Skeletal muscle satellite cell (primary cell): Measurements from ENCODE around the gene EFCAB12.
A peak's percentile ranks its signal among the peaks of the same experiment; 100 is the strongest.

Experiments
- H3K27me3 ChIP-seq: 2 replicates; pipeline ENCODE4 v1.7.0; 2013; ENCODE audit warnings: low read length; ENCODE audit not compliant: control insufficient read depth, insufficient read depth
- H3K36me3 ChIP-seq: 2 replicates; pipeline ENCODE4 v1.7.0; 2013; ENCODE audit warnings: mild to moderate bottlenecking, control low read depth, low read length; ENCODE audit not compliant: insufficient read depth
- H3K4me1 ChIP-seq: 2 replicates; pipeline ENCODE4 v1.7.0; 2013; ENCODE audit warnings: low read length; ENCODE audit not compliant: control insufficient read depth, insufficient read depth
- H3K4me2 ChIP-seq: 2 replicates; pipeline ENCODE4 v1.7.0; 2013; ENCODE audit warnings: mild to moderate bottlenecking, low read length
- H3K4me3 ChIP-seq: 2 replicates; pipeline ENCODE4 v1.7.0; 2013; ENCODE audit warnings: low read length
- H3K9ac ChIP-seq: 2 replicates; pipeline ENCODE4 v1.7.0; 2013; ENCODE audit warnings: mild to moderate bottlenecking, low read depth, low read length, moderate library complexity
- H3K9me3 ChIP-seq: replicated peaks from 2 replicates; pipeline ENCODE4 v1.7.0; 2013; ENCODE audit warnings: mild to moderate bottlenecking, control low read depth, low read length

Gene EFCAB12

GRCh38 chr3:129462361-129462968 lies 34.0 kb upstream of the EFCAB12 start:
- Histone ChIP-seq H3K4me1 (peaks cover 8% of the 10 kb centered on the region), H3K36me3 (peaks cover 23% of the 10 kb centered on the region)

GRCh38 chr3:129461461-129462146 lies 33.2 kb upstream of the EFCAB12 start:
- no peak overlapping the region for H3K9ac ChIP-seq
- no peaks in the 10 kb centered on the region for H3K9me3 ChIP-seq
- H3K4me2 ChIP-seq = peak overlapping the region; percentile 4
- H3K4me1 ChIP-seq = peaks cover 8% of the 10 kb centered on the region
- H3K36me3 ChIP-seq = peaks cover 20% of the 10 kb centered on the region
- H3K27me3 ChIP-seq = no peaks in the 10 kb centered on the region
- no peak overlapping the region for H3K4me3 ChIP-seq

More at GRCh38 chr3:129462361-129462968, 34.0 kb upstream of the EFCAB12 start:
- no peak overlapping the region for H3K4me2 ChIP-seq
- H3K4me3 ChIP-seq = no peak overlapping the region
- H3K9me3 ChIP-seq = no peaks in the 10 kb centered on the region
- no peaks in the 10 kb centered on the region for H3K27me3 ChIP-seq
- H3K9ac ChIP-seq = no peak overlapping the region

- Histone ChIP-seq H3K9ac (no peak overlapping the region), H3K36me3 (peaks cover 21% of the 10 kb centered on the region), H3K27me3 (no peaks in the 10 kb centered on the region), H3K9me3 (no peaks in the 10 kb centered on the region), H3K4me2 (peak overlapping the region; percentile 4), H3K4me3 (no peak overlapping the region), H3K4me1 (peaks cover 8% of the 10 kb centered on the region)
Measured at GRCh38 chr3:129461022-129461421, 32.6 kb upstream of the EFCAB12 start.

GRCh38 chr3:129460572-129460971 lies 32.1 kb upstream of the EFCAB12 start:
- H3K9ac ChIP-seq = no peak overlapping the region
- H3K36me3 ChIP-seq = peaks cover 24% of the 10 kb centered on the region

GRCh38 chr3:129460155-129460554 lies 31.7 kb upstream of the EFCAB12 start:
- peaks cover 8% of the 10 kb centered on the region for H3K4me1 ChIP-seq
- peaks cover 24% of the 10 kb centered on the region for H3K36me3 ChIP-seq
- H3K27me3 ChIP-seq = no peaks in the 10 kb centered on the region
- H3K9me3 ChIP-seq = no peaks in the 10 kb centered on the region
- H3K4me3 ChIP-seq = no peak overlapping the region
- H3K4me2 ChIP-seq = no peak overlapping the region
- H3K9ac ChIP-seq = no peak overlapping the region

More at GRCh38 chr3:129460572-129460971, 32.1 kb upstream of the EFCAB12 start:
- H3K4me1 ChIP-seq = peaks cover 8% of the 10 kb centered on the region
- H3K4me2 ChIP-seq = no peak overlapping the region
- H3K4me3 ChIP-seq = no peak overlapping the region
- no peaks in the 10 kb centered on the region for H3K9me3 ChIP-seq
- H3K27me3 ChIP-seq = no peaks in the 10 kb centered on the region

- Histone ChIP-seq H3K9me3 (no peaks in the 10 kb centered on the region), H3K9ac (no peak overlapping the region), H3K27me3 (no peaks in the 10 kb centered on the region), H3K4me3 (no peak overlapping the region), H3K4me2 (no peak overlapping the region), H3K4me1 (no peaks in the 10 kb centered on the region), H3K36me3 (peaks cover 28% of the 10 kb centered on the region)
Measured at GRCh38 chr3:129453732-129454131, 25.3 kb upstream of the EFCAB12 start.

GRCh38 chr3:129449279-129450115 lies 21.1 kb upstream of the EFCAB12 start:
- Histone ChIP-seq H3K4me2 (no peak overlapping the region), H3K4me1 (no peaks in the 10 kb centered on the region)

GRCh38 chr3:129448186-129448895 lies 19.9 kb upstream of the EFCAB12 start:
- Histone ChIP-seq H3K27me3 (no peaks in the 10 kb centered on the region), H3K4me3 (no peak overlapping the region)

More at GRCh38 chr3:129449279-129450115, 21.1 kb upstream of the EFCAB12 start:
- no peaks in the 10 kb centered on the region for H3K27me3 ChIP-seq
- no peaks in the 10 kb centered on the region for H3K9me3 ChIP-seq
- H3K4me3 ChIP-seq = no peak overlapping the region
- peaks cover 14% of the 10 kb centered on the region for H3K36me3 ChIP-seq
- H3K9ac ChIP-seq = no peak overlapping the region

GRCh38 chr3:129446926-129447325 lies 18.5 kb upstream of the EFCAB12 start:
- Histone ChIP-seq H3K9me3 (no peaks in the 10 kb centered on the region), H3K36me3 (peaks cover 3% of the 10 kb centered on the region), H3K27me3 (no peaks in the 10 kb centered on the region), H3K9ac (no peak overlapping the region), H3K4me1 (peaks cover 23% of the 10 kb centered on the region), H3K4me3 (no peak overlapping the region), H3K4me2 (no peak overlapping the region)

More at GRCh38 chr3:129448186-129448895, 19.9 kb upstream of the EFCAB12 start:
- no peak overlapping the region for H3K9ac ChIP-seq
- H3K36me3 ChIP-seq = peaks cover 10% of the 10 kb centered on the region
- H3K9me3 ChIP-seq = no peaks in the 10 kb centered on the region
- H3K4me1 ChIP-seq = peaks cover 9% of the 10 kb centered on the region
- H3K4me2 ChIP-seq = no peak overlapping the region

- H3K27me3 ChIP-seq = no peaks in the 10 kb centered on the region
Measured at GRCh38 chr3:129445471-129445870, 17.0 kb upstream of the EFCAB12 start.

GRCh38 chr3:129442947-129443346 lies 14.5 kb upstream of the EFCAB12 start:
- Histone ChIP-seq H3K4me1 (peaks cover 42% of the 10 kb centered on the region), H3K36me3 (no peaks in the 10 kb centered on the region), H3K4me3 (no peak overlapping the region), H3K9me3 (no peaks in the 10 kb centered on the region), H3K4me2 (peak overlapping the region; percentile 83), H3K9ac (peak overlapping the region; percentile 85), H3K27me3 (no peaks in the 10 kb centered on the region)

More at GRCh38 chr3:129445471-129445870, 17.0 kb upstream of the EFCAB12 start:
- Histone ChIP-seq H3K9ac (no peak overlapping the region), H3K9me3 (no peaks in the 10 kb centered on the region), H3K36me3 (no peaks in the 10 kb centered on the region), H3K4me1 (peaks cover 34% of the 10 kb centered on the region), H3K4me2 (no peak overlapping the region), H3K4me3 (no peak overlapping the region)
